GM06990 (cell line): ENCODE data around the gene RASGEF1C.

Source experiments
- DNase-seq: peaks from one replicate; pipeline ENCODE4 v3.0.0-alpha.2; 2011; ENCODE audit not compliant: insufficient read length; ENCODE audit errors: extremely low read depth
- H3K27me3 ChIP-seq: replicated peaks from 2 replicates; pipeline ENCODE4 v1.6.0; 2011; ENCODE audit warnings: low read length; ENCODE audit not compliant: control insufficient read depth, insufficient read depth
- H3K36me3 ChIP-seq: 2 replicates; pipeline ENCODE4 v1.5.1; 2011; ENCODE audit warnings: low read length; ENCODE audit not compliant: control insufficient read depth, insufficient read depth
- H3K4me3 ChIP-seq: replicated peaks from 2 replicates; pipeline ENCODE4 v1.5.1; 2011; ENCODE audit warnings: low read depth, mild to moderate bottlenecking, control low read depth, low read length
- CTCF ChIP-seq: IDR thresholded peaks from 2 replicates; pipeline ENCODE4 v1.5.1; 2011; ENCODE audit warnings: low read length, control low read depth, mild to moderate bottlenecking, inconsistent platforms; ENCODE audit not compliant: insufficient read depth, poor library complexity, severe bottlenecking

The RASGEF1C gene

GRCh38 chr5:180053061-180053602 is 155.9 kb downstream of the RASGEF1C start:
- Histone ChIP-seq H3K27me3 (no peaks in the 10 kb centered on the region), H3K4me3 (no peak overlapping the region), H3K36me3 (no peaks in the 10 kb centered on the region)
- no peak for DNase-seq
- TF ChIP-seq CTCF = no peak

GRCh38 chr5:180052211-180052818 is 156.7 kb downstream of the RASGEF1C start:
- Histone ChIP-seq H3K36me3 (no peaks in the 10 kb centered on the region), H3K4me3 (no peak overlapping the region), H3K27me3 (no peaks in the 10 kb centered on the region)
- no peak for DNase-seq
- TF ChIP-seq CTCF = no peak
